NCI-H69 (cell line): ENCODE results near the gene DQX1.
A peak's percentile ranks its signal among the peaks of the same experiment; 100 is the strongest.
"Not testable (repeated sequence)": the region's sequence is repeated elsewhere in the genome, so short reads cannot be mapped to it uniquely, and the experiment has no call there.

Experiments
- DNase-seq: peaks from one replicate; lab custom pipeline; 2025; lab: John Stamatoyannopoulos, UW

Gene DQX1

DNA sequence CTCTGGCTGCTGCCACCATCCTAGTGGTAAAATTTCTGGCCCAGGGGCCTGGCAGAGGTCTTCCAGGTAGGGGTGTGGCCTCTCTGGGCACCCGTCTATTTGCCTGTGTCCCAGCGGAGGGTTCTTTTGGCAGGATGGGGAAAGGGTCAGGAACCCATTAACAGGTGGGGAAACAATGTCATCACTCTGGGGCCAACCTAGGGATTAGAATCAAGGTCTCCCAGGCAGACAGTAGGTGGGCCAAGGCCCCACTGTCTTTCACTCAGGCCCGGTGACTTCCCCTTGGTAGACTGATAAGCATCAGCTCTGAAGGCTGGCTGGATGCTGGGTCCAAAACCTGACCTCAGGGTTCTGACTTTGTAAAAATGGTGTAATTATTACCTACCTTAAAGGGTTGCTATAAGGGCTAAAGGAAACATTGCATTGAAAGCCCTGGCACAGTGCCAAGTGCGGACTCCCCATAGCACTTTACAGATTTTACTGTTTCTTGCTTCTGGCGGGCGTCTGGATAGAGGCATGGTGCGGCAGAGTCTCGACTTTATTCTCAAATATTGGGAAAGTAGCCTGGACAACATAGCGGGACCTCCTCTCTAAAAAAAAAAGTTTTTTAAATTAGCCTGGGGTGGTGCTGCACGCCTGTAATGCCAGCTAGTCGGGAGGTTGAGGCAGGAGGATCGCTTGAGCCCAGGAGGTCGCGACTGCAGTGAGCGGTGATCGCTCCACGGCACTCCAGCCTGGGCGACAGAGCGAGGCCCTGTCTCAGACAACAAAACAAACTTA, 28.8 kb downstream of the DQX1 start:
- DNase-seq: no peak

DNA sequence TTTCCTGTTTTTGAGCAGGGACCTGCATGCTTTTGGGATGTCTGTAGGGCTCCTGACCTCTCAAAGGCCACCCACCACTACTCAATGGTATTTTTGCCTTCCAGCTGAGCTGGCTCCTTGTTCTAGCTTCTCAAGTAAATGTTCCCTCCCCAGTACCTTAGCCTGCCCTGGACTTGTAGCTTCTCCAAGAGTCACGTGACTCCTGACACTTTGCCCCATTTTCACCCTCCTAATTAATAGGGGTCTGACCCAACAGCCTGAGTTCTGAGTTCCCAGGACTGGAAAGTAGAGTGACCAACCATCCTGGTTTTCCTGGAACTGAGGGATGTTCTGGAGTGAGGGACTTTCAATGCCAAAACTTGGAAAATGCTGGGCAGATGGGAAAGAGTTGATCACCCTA, 30.6 kb downstream of the DQX1 start:
- no peak for DNase-seq

GRCh38 chr2:74493546-74493945, 32.5 kb downstream of the DQX1 start:
- no peak for DNase-seq

DNA sequence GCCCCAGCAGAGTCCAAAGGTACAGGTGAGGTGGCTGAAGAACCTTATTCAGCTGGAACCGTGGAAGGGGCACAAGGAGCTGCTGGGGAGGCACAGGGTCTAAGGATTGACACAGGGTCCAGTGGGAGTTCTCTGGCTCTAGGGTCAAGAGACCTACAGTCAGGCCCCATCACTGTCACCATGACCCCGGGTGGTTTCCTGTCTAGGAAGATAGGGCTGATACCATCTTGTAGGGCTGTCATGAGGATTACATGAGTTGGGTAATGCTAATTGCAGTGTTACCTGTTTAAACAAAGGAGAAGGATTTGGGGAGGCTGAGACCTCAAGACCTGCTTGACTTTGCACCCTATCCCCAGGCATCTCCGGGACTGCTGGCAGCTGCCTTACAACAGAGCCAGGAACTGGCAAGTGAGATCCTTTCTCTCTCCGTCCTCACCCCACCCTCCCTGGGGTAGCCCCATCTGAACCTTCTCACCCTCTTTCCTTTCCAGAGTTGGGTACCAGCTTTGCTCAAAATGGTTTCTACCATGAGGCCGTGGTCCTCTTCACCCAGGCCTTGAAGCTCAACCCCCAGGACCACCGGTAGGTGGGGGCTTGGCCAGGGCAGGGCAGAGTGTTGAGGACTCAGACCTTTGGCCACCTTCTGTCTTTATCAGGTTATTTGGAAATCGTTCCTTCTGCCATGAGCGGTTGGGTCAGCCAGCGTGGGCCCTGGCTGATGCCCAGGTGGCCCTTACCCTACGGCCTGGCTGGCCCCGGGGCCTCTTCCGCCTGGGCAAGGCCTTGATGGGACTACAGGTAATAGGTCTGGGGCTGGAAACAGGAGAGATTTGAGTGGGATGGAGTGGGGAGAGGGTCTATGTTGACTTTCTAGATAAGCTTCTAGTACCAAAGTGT, 34.1 kb downstream of the DQX1 start:
- DNase-seq: no peak

DNA sequence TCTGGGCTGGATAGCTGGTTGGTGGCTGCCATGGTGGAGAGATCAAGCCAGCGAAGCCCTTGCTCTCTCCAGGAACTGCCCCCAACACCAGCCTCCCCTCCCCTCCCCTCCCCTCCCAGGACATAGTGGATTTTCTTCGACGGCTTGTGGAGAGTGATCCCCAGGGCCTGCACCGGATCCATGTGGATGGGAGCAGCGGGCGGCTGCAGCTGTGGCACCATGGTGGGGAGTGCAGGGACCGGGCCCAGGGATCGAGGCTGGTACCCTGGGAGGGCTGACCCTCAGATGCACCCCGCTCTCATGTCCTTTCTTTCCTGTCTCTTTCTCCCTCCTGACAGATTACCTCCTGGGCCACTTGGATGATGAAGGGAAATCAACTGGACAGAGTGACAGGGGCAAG, 36.1 kb downstream of the DQX1 start:
- DNase-seq: no peak

DNA sequence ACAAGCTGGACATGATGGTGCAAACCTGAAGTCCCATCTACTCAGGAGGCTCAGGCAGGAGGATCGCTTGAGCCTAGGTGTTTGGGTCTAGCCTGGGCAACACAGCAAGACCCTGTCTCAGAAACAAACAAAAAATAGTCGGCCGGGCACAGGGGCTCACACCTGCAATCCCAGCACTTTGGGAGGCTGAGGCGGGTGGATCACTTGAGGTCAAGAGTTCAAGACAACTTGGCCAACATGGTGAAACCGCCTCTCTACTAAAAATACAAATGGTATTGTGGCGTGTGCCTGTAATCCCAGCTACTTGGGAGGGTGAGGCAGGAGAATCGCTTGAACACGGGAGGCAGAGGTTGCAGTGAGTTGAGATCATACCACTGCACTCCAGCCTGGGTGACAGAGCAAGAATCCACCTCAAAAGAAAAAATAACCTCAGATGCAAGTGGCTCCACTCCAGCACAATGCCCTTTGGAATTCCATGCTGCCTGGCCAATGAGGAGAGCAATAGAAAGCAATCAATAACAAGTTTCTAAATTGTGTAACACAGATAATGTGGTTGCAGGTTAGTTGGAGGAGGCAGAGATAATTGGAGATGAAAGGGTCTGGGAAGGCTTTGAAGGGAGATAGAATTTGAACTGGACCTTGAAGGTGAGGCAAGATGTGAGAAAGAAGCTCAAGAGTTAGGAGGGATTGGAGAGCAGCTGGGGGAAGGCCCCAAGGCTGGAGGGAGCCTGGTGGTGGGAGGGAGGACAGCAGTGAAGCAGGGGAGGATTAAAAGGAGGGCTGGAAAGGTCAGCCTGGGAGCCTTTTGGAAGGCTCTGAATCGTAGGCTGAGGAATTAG, 37.2 kb downstream of the DQX1 start:
- DNase-seq: no peak

DNA sequence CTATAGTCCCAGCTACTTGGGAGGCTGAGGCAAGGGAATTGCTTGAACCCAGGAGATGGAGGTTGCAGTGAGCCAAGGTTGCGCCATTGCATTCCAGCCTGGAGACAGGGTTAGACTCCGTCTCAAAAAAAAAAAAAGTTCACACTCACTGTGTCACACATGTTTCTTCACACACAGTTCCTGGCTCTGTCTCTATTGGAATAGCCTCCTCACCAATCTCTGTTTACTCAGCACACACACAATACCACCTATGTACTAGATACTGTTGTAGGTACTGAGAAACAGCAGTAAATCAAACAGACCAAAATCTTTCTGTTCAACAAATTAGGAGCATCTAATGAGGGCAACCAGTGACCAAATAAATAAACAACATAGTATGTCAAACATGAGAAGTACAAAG, 39.9 kb downstream of the DQX1 start:
- DNase-seq: no peak

DNA sequence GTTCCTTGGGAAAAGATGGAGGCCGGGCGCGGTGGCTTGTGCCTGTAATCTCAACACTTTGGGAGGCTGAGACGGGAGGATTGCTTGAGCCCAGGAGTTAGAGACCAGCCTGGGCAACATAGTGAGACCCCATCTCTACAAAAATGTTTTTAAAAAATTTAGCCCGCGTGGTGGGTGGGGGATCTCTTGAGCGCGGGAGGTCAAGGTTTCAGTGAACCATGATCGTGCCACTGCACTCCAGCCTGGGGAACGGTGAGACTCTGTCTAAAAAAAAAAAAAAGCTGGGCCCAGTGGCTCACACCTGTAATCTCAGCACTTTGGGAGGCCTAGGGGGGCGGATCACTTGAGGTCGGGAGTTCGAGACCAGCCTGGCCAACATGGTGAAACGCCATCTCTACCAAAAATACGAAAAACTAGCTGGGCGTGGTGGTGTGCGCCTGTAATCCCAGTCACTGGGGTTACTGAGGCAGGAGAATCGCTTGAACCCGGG, 42.3 kb downstream of the DQX1 start:
- DNase-seq: not testable (repeated sequence)

DNA sequence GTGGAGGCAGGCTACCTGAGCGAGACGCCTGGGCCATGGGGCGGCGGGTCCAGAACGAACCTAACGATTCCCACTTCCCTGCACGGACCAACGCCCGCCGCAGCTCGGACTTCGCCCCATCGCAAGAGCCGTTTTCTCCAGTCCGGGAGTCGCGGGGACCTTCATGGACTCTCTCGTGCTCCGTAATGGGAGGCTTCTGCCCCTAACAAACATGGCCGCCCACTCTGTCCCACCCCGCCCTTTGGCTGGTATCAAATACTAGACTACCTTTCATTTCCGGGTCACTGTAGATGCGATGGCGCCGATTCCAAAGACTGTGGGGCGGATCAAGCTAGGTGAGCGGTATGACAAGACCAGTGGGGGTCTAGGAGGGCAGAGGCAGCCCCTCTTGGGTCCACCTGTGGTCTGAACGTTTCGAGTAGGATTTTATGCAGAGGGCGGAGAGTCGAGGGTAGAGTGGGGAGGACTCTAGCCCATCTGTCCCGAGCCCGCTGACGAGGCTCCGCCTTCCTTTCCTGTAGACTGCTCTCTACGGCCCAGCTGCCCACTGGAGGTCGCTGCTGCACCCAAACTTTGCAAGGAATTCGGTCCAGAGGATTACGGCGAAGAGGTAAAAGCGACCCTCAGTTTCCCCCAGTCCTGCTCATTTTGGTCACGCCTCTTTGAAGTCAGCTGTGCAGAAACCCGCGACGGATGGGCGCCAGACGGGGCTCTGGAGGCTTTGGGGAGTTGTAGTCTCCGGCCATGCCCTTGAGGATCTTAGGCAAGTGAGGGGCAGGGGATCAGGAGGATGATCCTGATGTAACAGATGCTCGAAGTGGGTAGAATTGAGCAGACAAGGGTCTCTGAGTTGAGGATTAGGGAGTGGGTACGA, 43.0 kb downstream of the DQX1 start, which contains the start of the genes CCDC142 and TTC31:
CCDC142 (minus strand) TSS at position 198 of the 874 bp plus-strand sequence; CDS start at position 37, 161 bp downstream.
TTC31 (plus strand) TSS at position 281 of the 874 bp plus-strand sequence; CDS start at position 296, 15 bp downstream.
- peak; percentile 93 for DNase-seq

- peak; percentile 68 for DNase-seq
Measured at GRCh38 chr2:74481961-74482800, 43.9 kb downstream of the DQX1 start.

GRCh38 chr2:74481431-74481830, 44.6 kb downstream of the DQX1 start:
- no peak for DNase-seq

GRCh38 chr2:74474899-74475298, 51.1 kb downstream of the DQX1 start:
- DNase-seq: peak; percentile 12

DNA sequence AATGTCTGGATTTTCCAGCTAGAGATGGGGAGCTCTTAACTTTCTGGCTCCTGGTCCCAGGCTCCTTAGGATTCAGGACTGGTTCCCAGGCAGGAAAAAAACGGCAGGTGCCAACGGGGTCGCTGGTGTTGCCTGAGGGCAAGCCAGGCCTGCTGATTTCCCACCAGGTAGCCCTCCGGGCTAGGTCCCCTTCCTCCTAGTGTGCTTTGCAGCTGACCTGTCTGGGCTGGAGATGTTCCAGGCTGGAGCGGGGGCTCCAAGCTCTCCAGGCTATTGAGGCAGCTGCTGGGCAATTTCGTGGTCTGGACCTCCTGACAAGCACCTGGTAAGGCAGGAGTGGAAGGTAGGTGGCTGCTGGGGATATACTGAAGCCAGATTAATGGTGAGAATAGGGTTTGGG, 51.5 kb downstream of the DQX1 start:
- DNase-seq: no peak

GRCh38 chr2:74472945-74473258, 53.1 kb downstream of the DQX1 start:
- no peak for DNase-seq

GRCh38 chr2:74472086-74472944, 53.7 kb downstream of the DQX1 start, which contains the start of gene MRPL53:
TSS of gene MRPL53 (minus strand) at chr2:74472680. CDS start at chr2:74472660, 20 bp downstream.
- peak; percentile 91 for DNase-seq

- DNase-seq: no peak
Measured at GRCh38 chr2:74471332-74472065, 54.5 kb downstream of the DQX1 start.

GRCh38 chr2:74470742-74471141, 55.3 kb downstream of the DQX1 start:
- DNase-seq: not testable (repeated sequence)
